Stimulated activated CD4-positive, alpha-beta T cell treated with anti-CD3 and anti-CD28 coated beads, TNF-alpha, amount 100 ng/mL, for 24 hours (primary cell): ENCODE measurements around the gene CDH20.

Experiments
- DNase-seq, 3 experiments: peaks; one replicate each; pipeline ENCODE4 v3.0.0-alpha.2; 2020; ENCODE audit warnings: low read depth in 3 of 3

CDH20 gene

DNA sequence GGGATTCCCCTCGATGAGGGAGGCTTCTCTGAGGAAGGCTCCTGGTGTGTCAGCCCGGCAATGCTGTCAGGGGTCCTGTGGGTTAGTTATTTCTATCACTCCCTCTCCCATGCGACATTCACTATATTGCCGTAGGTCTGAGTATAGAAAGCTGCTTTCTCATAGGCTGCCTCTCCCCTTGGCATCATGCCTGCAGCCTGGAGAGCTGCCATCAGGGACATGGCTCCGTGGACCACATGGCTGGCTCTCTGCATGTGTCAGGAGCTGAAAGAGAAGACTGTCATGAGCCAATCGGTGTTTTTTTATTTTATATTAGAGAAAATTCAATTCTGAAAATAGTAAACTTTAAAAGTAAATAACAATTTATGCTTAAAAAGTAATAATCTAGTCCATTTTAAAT, 198.0 kb downstream of the CDH20 start:
- DNase-seq, result no peak

DNA sequence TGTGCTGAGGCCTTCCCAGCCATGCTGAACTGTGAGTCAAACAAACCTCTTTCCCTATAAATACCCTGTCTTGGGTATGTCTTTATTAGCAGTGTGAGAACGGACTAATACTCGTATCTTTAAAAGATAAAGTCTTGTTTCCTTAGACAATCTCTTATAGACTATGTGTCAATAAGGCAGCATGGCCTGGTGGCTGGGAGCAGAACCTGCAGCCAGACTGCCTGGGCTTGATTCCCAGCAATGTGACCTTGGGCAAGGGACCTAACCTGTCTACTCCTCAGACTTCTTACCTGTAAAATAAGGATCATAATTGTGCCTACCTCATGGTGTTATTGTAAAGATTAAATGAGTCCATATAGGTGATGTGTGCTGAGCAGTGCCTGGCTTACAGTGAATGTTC, 198.7 kb downstream of the CDH20 start:
- DNase-seq, result no peak

DNA sequence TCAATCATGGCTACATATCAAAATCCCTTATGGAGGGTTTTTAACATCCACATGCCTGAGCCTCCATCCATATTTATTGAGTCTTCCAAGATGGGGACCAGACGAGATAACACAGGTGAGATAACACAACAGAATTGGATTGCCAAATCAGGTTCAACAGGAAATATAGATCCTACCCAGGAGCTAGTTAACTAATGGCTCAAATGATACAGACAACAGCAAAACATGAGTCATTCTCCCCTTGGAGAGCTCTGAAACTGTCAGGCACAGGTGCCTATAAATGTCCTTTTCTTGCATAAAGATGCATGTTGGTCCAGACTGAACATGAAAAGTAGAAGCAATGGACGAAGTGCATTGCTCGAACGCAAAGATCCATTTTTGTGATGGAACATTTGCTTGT, 202.2 kb downstream of the CDH20 start:
- no peak for DNase-seq

DNA sequence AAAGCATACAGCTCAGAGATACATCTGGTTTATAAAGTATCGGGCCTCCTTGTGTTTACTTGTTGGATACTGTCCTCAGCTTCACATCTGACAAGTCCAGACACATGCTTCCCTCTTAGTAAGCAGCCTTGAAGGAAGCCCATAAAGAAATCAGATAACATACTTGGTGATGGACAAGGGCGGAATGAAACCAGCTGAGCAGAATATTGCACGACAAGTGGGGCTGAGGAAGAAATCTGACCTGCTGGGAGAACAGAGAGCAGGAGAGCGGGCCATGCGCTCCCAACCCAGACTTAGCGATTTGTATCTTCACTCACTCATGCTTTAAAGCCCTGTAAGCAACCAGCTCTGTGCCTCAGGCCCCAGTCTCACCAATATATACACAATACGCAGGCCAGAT, 208.4 kb downstream of the CDH20 start:
- no peak for DNase-seq

DNA sequence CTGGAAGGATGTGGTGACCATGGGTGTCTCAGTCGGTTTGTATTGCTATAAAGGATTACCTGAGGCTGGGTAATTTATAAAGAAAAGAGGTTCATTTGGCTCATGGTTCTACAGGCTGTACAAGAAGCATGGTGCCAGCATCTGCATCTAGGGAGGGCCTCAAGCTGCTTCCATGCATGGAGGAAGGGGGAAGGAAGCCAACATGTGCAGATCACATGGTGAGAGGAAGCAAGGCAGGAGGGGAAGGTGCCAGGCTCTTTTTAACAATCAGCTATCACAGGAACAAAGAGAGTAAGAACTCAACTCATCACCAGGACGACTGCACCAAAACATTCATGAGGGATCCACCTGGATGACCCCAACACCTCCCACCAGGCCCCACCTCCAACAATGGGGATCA, 209.4 kb downstream of the CDH20 start:
- DNase-seq, result no peak

DNA sequence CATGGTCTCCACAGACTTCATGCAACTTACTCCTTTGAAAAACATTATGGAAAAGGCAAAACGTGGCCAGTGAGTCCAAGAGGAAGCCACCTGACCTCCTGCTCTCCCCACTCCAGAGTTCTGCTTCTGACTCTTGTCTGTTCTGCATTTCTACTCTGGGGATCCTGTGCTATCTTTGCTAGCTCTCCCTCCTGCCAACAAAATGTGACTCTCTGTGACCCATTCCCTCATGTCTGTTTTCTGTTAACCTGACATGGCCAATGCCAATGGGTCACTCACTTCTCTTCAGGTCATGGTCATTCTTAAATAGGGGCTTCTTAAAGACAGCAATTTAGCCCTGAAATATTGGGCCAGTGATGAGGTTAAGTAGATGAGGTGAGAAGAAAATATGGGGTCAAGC, 210.3 kb downstream of the CDH20 start:
- no peak for DNase-seq

DNA sequence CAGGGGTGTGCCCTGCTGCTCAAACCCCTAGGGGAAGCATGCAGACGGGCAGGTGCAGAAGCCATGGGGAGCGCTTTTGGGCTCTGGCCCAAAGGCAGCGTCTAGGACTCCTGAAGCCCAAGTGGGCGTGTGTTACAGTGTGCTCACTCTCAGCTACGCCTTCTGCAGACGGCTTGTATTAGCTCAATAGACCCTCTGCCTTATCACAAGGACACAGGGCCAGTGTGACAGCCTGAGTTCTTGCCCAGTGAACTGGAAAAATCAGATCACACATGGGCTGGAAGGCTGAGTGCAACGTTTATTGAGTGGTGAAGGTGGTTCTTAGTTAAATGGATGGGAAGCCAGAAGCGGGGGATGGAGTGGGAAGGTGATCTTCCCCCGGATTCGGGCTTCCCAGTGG, 210.9 kb downstream of the CDH20 start:
- no peak for DNase-seq

GRCh38 chr18:61545281-61546245, 212.3 kb downstream of the CDH20 start:
- DNase-seq, result no peak

- DNase-seq, result no peak
These were observed 213.4 kb downstream of the CDH20 start for GRCh38 chr18:61546590-61546989.

- DNase-seq, result no peak
These were observed 216.2 kb downstream of the CDH20 start for GRCh38 chr18:61549416-61549815.

DNA sequence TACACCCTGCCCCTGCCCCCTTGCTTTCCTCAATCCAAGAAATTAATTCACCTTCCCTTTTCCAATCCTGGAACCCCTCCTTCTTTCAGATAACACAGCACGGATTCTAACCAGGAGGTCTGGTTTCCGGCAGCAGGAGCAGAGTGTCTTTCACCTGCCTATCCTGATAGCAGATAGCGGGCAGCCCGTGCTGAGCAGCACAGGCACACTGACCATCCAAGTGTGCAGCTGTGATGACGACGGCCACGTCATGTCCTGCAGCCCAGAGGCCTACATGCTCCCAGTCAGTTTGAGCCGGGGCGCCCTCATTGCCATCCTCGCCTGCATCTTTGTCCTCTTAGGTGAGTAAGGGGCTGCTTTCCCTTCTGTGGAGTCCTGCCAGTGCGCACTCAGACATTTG, 216.7 kb downstream of the CDH20 start:
- DNase-seq, result no peak

GRCh38 chr18:61551586-61551985, 218.4 kb downstream of the CDH20 start:
- peak in 1 of 3 experiments; percentile 23 for DNase-seq

DNA sequence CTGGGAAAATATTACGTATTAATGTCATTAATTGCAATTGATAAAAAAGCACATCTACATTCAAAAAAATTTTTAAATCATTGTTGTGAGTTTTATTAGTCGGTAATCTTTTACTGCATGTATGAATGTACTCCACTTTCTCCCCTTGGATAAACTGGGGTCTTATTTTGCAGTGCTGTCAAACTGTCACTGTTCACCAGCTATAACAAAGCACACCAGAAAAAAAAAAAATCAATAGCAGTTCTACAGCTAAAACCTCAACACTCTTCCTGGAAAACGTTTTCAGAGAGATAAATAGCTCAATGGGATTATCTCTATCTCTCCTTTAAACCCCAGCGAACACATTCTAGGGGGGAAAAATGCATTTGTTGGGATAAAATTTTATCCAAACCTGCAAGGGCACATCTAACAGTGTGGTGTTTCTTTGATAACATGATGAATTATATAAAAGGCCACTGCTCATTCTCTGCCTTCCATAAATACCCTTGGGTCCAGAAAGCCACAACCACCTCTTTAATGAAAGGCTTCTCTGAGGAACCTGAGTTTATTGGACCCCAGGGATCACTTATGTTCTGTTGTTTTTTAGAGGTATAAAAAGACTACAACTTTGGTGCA, 219.9 kb downstream of the CDH20 start:
- DNase-seq, result no peak

DNA sequence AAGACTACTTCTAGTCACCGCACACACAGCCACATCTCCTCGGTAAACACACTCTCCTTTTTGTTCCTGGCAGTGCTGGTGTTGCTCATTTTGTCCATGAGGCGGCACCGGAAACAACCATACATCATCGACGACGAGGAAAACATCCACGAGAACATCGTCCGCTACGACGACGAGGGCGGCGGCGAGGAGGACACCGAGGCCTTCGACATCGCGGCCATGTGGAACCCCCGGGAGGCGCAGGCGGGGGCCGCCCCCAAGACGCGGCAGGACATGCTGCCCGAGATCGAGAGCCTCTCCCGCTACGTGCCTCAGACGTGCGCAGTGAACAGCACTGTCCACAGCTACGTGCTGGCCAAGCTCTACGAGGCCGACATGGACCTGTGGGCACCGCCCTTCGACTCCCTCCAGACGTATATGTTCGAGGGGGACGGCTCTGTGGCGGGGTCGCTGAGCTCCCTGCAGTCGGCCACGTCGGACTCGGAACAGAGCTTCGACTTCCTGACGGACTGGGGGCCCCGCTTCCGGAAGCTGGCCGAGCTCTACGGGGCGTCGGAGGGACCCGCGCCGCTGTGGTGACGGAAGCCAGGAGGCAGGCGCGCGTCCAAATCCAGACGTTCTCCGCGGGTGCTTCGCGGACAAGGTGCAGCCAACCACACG, 221.0 kb downstream of the CDH20 start:
- DNase-seq, result peak in 1 of 3 experiments; percentile 10

DNA sequence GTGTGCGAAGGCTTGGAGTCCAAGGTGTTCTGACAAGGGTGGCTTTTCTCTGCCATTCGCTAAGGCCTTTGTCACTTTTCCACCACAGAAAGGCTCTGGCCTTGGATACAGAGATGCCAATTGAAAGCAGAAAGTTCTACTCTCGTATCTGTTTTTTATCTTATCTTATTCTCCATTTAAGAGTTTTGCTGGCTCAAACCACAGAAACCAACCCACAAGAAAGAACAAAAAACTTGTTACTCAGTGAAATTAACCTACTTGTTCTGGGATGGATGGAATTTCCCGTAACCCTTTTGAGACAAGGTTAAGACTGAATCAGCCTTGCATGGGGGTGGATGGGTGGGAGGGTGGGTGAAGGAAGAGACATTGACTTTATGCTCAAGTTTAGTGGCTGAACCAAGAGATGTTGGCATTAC, 221.7 kb downstream of the CDH20 start:
- DNase-seq, result no peak

DNA sequence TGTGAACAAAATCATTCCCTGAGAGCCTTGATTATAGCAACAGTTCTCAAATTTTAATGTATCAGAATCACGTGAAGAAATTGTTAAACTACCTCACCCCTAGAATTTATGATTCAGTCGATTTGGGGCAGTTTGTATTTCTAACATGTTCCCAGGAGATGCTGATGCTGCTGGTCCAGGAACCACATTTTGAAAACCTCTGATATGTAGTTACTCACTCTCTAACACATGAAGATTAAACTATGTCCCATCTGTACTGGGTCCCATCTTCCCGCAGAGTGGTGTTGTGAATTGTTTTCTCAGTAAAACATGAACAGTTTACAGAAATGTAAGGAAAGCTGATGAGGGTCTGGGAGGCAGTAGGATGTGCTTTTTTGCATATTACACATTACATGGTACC, 223.1 kb downstream of the CDH20 start:
- DNase-seq, result no peak

GRCh38 chr18:61556862-61557261, 223.6 kb downstream of the CDH20 start:
- no peak for DNase-seq

- no peak for DNase-seq
These were observed 236.1 kb downstream of the CDH20 start for GRCh38 chr18:61569176-61569892.

- no peak for DNase-seq
These were observed 236.8 kb downstream of the CDH20 start for GRCh38 chr18:61570070-61570469.

DNA sequence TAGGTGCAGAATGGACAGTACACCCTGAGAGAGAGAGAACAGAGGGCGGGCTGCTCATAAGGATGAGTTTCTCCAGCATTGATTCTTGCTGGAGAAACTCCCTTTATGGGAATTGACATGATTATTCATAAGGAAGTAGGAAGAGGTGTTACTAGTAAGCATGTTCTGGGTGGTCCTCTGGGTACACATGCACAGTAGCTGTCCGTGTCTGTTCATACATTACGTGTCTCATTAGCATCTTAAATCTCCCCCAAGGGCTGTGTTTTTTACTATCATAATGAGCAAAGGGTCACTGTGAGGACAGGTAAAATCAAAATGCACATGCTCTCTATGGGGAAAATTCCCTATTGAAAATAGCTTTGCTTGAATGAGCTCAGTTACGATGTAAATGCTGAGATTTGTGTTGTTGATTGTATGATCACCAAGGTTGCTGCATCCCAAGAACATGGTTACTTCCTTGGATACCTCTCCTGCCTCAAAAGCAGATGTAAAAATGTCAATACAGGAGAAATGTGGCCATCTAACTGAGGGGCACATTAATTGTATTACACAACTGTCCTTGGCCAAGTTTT, 238.9 kb downstream of the CDH20 start:
- DNase-seq, result no peak

DNA sequence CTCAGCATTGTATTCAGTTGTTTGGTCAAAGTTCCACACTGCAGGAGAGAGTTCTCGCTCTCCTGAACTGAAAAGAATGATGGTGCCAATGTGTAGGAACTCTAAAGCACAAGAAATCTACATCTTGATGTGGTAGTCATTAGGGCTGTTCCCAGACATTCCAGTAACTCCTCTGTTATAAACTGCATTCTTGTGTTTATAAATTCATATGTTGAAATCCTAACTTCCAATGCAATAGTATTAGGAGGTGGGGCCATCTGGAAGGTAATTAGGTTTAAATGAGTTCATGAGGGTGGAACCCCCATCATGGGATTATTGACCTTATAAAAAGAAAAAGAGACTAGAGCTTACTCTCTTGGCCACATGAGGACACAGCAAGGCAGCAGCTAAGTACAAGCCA, 239.6 kb downstream of the CDH20 start:
- DNase-seq, result no peak

DNA sequence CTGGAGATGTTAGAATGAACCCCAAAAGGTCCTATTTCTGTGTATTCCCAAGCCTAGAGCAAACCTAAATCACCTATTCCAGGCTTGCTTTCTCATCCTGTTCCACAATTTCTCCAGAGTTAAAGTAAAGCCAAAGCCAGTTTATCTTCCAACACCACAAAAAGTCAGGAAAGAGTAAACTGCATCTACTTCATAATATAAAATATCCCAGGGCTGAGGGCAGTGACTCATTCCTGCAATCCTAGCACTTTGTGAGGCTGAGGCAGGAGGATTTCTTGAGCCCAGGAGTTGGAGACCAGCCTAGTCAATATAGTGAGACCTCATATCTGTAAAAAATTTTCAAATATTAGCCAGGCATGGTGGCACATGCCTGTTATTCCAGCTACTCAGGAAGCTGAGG, 241.4 kb downstream of the CDH20 start:
- DNase-seq, result no peak
